Panc1 (cell line): Measurements from ENCODE around the gene TPSG1. TPM values are rescaled to one million over a fixed set of nuclear protein-coding genes. Genes with fewer than 3 reads are reported as not detected.

Experiments
- ATAC-seq: fragments of 200-7000 bp; cut with Tn5 transposase; 2 replicates; pipeline ENCODE4 v1.9.1; 2020; ENCODE audit warnings: mild to moderate bottlenecking, moderate library complexity
- BruUV-seq: library from RNA; stranded (reverse); fragments of 400-500 nt; replicated peaks from 2 replicates; lab custom pipeline; 2021; lab: Mats Ljungman, UMichigan
- CTCF ChIA-PET: fragments of 300-600 bp; sonication (Branson Sonifier 250); formaldehyde crosslinking; loops from one replicate; lab custom pipeline; 2022; ENCODE audit warnings: antibody characterized with exemption; lab: Charles Lee
- POLR2A ChIA-PET: fragments of 300-600 bp; sonication (Branson Sonifier 250); formaldehyde crosslinking; loops from one replicate; lab custom pipeline; 2022; ENCODE audit warnings: antibody characterized with exemption; lab: Charles Lee
- DNase-seq: peaks from one replicate; pipeline ENCODE4 v3.0.0-alpha.2; 2010; ENCODE audit warnings: low read depth, low spot score
- H3K27ac ChIP-seq: 2 replicates; pipeline ENCODE4 v1.5.1; 2011; ENCODE audit warnings: mild to moderate bottlenecking, low read length, inconsistent platforms
- H3K27me3 ChIP-seq: fragments of 200-500 bp; sonication (Bioruptor generic); 2 replicates; pipeline ENCODE4 v1.6.0; 2014; ENCODE audit warnings: low read length, inconsistent platforms; ENCODE audit not compliant: control insufficient read depth, insufficient read depth
- H3K36me3 ChIP-seq: fragments of 200-500 bp; sonication (Bioruptor generic); 2 replicates; pipeline ENCODE4 v1.5.1; 2014; ENCODE audit warnings: inconsistent platforms, mild to moderate bottlenecking, low read length, moderate library complexity; ENCODE audit not compliant: control insufficient read depth, insufficient read depth
- H3K4me1 ChIP-seq: 2 replicates; pipeline ENCODE4 v1.5.1; 2011; ENCODE audit warnings: inconsistent platforms, mild to moderate bottlenecking, low read length, moderate library complexity; ENCODE audit not compliant: control insufficient read depth, insufficient read depth
- H3K4me3 ChIP-seq, 2 experiments: 2 replicates each; pipeline ENCODE4 v1.5.1; 2011 to 2012; ENCODE audit warnings: low read depth in 2 of 2, low read length in 2 of 2, mild to moderate bottlenecking in 2 of 2, inconsistent platforms in 1 of 2, moderate library complexity in 1 of 2
- H3K9me3 ChIP-seq: fragments of 200-500 bp; sonication (Bioruptor generic); 2 replicates; pipeline ENCODE4 v1.5.1; 2014; ENCODE audit warnings: low read depth, mild to moderate bottlenecking, inconsistent platforms, low read length, moderate library complexity; ENCODE audit not compliant: control insufficient read depth, insufficient read depth
- CTCF ChIP-seq: fragments of 450-650 bp; IDR thresholded peaks from 2 replicates; pipeline ENCODE4 v1.5.1; 2017; ENCODE audit warnings: mild to moderate bottlenecking
- POLR2AphosphoS5 ChIP-seq: IDR thresholded peaks from 2 replicates; pipeline ENCODE4 v1.6.1; 2012; ENCODE audit warnings: mild to moderate bottlenecking, low read depth, low read length, moderate library complexity
- REST ChIP-seq, 2 experiments: IDR thresholded peaks; 2 replicates each; pipeline ENCODE4 v1.6.1; 2011 to 2012; ENCODE audit warnings: low read depth in 2 of 2, control low read depth in 1 of 2, low read length in 1 of 2, mild to moderate bottlenecking in 1 of 2, moderate library complexity in 1 of 2; ENCODE audit not compliant: insufficient read depth in 1 of 2
- SIN3A ChIP-seq: IDR thresholded peaks from 2 replicates; pipeline ENCODE4 v1.6.1; 2012; ENCODE audit warnings: low read depth, mild to moderate bottlenecking, low read length, moderate library complexity, borderline replicate concordance; ENCODE audit not compliant: insufficient read depth
- TCF7L2 ChIP-seq: IDR thresholded peaks from 2 replicates; pipeline ENCODE4 v1.6.1; 2011; ENCODE audit warnings: mild to moderate bottlenecking, low read depth, low read length, inconsistent platforms
- in situ Hi-C: cut with HindIII; loops from 2 replicates; pipeline ENCODE4 v1.10.0; 2016; ENCODE audit warnings: low sequenced_read_pairs, low pct_unique_long_range_greater_than_20kb
- intact Hi-C: fragments of 100-400 bp; cut with micrococcal nuclease; formaldehyde crosslinking; loops from one replicate; pipeline ENCODE4 v1.10.0; 2022; ENCODE audit not compliant: unreplicated experiment
- total RNA-seq: library from RNA; stranded (reverse); gene quantifications from one replicate; pipeline ENCODE4 v1.2.1, GENCODE V29; 2021; ENCODE audit not compliant: unreplicated experiment

Gene TPSG1
- total RNA-seq, 1 experiment from 2014 or later = 4.6 TPM

GRCh38 chr16:1175566-1176279 is 49.3 kb downstream of the TPSG1 start:
- no peaks in the 10 kb centered on the region for H3K27me3 ChIP-seq
- CTCF ChIA-PET = interaction anchor here (0.6 kb wide), 1 partner anchor 37 kb away, joined by 4 read pairs; no protein-coding TSS in a partner anchor
- DNase-seq (no peak), ATAC-seq (peak; percentile 14)
- H3K9me3 ChIP-seq = no peaks in the 10 kb centered on the region
- in situ Hi-C loops = no loop called here
- no TSS peak for BruUV-seq
- H3K4me3 ChIP-seq = no peak overlapping the region
- TF ChIP-seq TCF7L2 (no peak), REST (IDR thresholded peaks at IDR 0.05; ENCODE audit: insufficient read depth in 1 of 2, low read depth in 2 of 2, low read length in 1 of 2) (no peak), SIN3A (no peak), CTCF (no peak), POLR2AphosphoS5 (no peak)
- H3K4me1 ChIP-seq = peaks cover 38% of the 10 kb centered on the region
- no peaks in the 10 kb centered on the region for H3K36me3 ChIP-seq
- POLR2A ChIA-PET = no interaction called here
- intact Hi-C loops = no loop called here
- H3K27ac ChIP-seq = no peak overlapping the region

GRCh38 chr16:1174477-1175357 is 50.4 kb downstream of the TPSG1 start:
- intact Hi-C loops (no loop called here), in situ Hi-C loops (no loop called here)
- no peaks in the 10 kb centered on the region for H3K9me3 ChIP-seq
- H3K4me3 ChIP-seq = no peak overlapping the region
- H3K27me3 ChIP-seq = no peaks in the 10 kb centered on the region
- peak; percentile 52 for ATAC-seq
- TF ChIP-seq TCF7L2 = no peak
- no peak for TF ChIP-seq SIN3A
- TF ChIP-seq POLR2AphosphoS5 = no peak
- TF ChIP-seq REST (IDR thresholded peaks at IDR 0.05; ENCODE audit: insufficient read depth in 1 of 2, low read depth in 2 of 2, low read length in 1 of 2) = no peak
- TF ChIP-seq CTCF = no peak
- H3K27ac ChIP-seq = peak overlapping the region; percentile 29; the same call in 1 of the 2 replicates
- no TSS peak for BruUV-seq
- ChIA-PET CTCF (interaction anchor here (0.5 to 1.0 kb wide), 4 partner anchors 32 to 983 kb away, joined by 3 to 4 read pairs (median 4); no protein-coding TSS in a partner anchor), POLR2A (interaction anchor here (0.6 to 0.7 kb wide), 2 partner anchors 141 to 377 kb away, joined by 4 to 5 read pairs; no protein-coding TSS in a partner anchor)
- peaks cover 42% of the 10 kb centered on the region for H3K4me1 ChIP-seq
- no peak for DNase-seq
- H3K36me3 ChIP-seq = no peaks in the 10 kb centered on the region
